Hematopoietic multipotent progenitor cell (in vitro differentiated cells): Measurements from ENCODE around the gene PDE1C. TPM values are rescaled to one million over a fixed set of nuclear protein-coding genes. Genes with fewer than 3 reads are reported as not detected.

Experiments used
- DNase-seq, 3 donors: peaks; one replicate each; pipeline ENCODE4 v3.0.0-alpha.2; 2011 to 2015; ENCODE audit warnings: low read depth in 2 of 3, low spot score in 2 of 3
- total RNA-seq: library from RNA; depleted of rRNA; stranded (reverse); fragments of >200 nt; gene quantifications from one replicate; pipeline ENCODE4 v1.2.3, GENCODE V29; 2012

PDE1C gene
- total RNA-seq, 1 donor: under 0.01 TPM

DNA sequence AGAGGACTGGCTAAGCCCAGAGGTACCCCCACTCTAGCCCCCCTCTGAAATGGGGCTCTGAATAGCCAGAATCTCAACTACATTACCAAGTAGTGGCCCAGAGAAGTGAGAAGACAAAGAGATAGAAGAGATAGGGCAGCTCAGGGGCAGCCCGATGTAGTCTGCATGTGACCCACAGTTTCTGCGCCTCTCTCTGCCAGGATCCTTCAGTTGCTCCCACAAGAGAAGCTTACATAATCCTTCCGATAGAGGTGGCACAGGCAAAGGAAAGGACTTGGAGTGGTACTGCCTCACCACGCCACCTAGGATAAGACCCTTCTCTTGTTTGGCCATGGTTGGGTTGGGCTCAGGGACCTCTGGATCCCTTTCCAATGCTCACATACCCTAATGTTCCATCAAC lies 5.4 kb upstream of the PDE1C start:
- peak in 1 of 3 donors; percentile 17 for DNase-seq

DNA sequence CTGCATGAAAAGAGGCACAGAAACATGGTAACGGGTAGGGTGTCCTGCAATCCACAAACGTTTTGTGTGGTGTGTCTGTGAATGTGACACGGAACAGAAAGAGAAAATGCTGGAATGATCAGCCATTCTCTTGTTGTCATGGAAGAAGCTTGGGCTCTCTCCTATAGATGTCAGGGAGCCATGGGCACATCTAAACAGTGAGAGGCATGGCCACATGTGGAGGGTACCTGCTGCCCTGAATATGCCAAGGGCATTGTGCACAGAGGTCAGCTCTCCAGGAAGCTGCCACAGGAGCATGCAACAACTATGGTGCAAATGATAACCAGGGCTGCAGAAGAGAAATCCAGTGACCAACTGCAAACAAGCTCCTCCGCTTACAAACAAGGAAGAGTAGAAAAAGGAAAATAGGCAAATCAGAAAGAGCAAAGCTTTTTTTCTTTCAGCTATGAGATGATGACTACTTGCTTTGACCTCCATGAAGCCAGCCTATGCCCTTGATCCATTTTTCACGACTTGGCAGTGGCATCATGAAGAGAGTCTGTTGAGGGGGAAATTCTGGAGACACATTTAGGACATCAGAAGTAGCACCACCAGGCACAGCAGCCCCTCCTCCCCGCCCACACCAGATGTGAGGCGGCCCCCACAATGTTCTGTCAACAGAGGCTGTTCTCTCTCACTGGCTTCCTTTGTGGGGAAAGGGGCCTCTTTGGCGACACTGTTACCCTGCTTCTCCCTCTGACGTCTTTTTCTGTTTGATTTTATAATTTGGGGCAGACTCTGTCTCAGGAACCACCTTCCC lies 4.8 kb upstream of the PDE1C start:
- peak in 2 of 3 donors; percentile 15 to 66 for DNase-seq

DNA sequence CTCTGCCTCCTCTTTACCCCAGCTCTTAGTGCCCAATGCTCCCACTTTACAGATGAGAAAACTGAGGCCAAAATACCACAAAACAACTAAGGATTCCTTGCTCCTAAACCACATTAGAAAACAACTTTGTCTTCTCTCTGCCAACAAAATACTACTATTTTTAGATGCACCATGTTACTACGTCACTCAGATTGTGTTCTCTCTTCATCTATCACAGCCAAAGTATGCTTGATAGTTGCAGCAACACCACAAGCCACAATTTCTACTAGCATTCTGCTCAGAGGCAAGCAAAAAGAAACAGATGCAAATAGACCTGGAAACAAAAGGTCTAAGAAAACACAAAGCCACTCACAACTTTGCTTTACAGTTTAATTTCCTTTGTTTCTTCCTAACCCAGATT lies 3.3 kb upstream of the PDE1C start:
- no peak for DNase-seq

- DNase-seq: no peak
Observed at GRCh38 chr7:32072397-32072796, 2.2 kb upstream of the PDE1C start.

GRCh38 chr7:32071466-32072091 lies 1.4 kb upstream of the PDE1C start:
- DNase-seq: peak in 1 of 3 donors; percentile 13

GRCh38 chr7:32070051-32070405 lies 179 bp downstream of the PDE1C start:
- DNase-seq: no peak

- no peak for DNase-seq
Observed at GRCh38 chr7:32069116-32069650, 1.0 kb downstream of the PDE1C start.

- DNase-seq: no peak
Observed at GRCh38 chr7:32068411-32069101, 1.7 kb downstream of the PDE1C start.

DNA sequence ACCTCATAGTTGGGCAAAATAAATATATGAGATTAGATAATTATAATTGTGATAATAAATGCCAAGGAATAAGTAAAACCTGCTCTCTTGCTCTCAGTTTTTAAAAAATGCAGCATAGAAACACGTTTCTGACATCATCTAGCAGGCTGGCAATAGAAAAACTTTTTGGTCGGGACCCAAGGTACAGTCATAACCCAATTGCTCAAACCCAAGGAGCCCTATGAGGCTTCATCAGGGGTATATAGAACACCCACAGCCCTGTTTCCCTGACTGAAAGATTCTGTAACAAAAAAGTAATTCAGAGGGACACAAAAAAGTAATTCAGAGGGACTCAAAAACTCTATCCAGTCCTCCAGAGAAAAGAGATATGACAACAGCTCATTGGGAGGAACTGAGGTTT lies 3.8 kb downstream of the PDE1C start:
- DNase-seq: no peak

DNA sequence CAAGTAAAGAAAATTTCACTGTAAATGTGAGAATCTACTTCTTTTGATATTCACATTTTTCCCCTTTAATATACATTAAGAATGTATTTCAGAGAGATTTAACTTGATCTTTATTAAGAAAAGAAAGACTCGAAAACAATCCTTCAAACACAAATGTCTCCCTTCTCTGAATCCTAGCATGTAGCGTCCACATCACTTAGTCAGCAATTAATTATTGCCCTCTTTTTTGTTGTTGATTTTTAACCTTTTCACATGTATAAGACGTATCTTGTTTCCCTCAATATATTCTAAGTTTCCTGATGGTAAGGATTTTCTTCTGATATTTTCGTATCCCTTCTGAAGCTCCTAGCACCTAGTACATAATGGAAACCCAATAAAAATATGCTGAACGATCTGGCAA lies 6.6 kb downstream of the PDE1C start:
- no peak for DNase-seq

DNA sequence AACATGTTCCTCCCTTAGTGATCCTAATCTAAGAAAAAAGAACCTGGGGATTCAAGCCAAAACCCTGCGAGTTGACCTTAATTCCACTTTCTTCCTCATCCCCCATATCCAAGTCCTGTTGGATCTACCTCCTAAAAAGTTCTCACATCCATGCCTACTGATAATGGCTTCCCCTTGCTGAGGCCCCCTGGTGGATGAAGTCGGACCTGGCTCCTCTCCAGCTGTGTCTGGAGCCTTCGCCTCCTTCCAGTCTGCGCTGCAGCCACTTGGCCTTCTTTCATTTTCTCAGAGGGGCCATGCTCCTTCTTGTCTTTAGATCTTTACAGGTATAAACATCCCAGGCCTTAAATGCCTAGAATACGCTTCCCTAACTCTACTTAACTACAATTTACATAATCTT lies 8.1 kb downstream of the PDE1C start:
- peak in 2 of 3 donors; percentile 20 to 56 for DNase-seq

- DNase-seq: no peak
Observed at GRCh38 chr7:32061346-32061745, 8.9 kb downstream of the PDE1C start.

- DNase-seq: no peak
Observed at GRCh38 chr7:32059289-32060011, 10.8 kb downstream of the PDE1C start.

- DNase-seq: no peak
Observed at GRCh38 chr7:32058002-32058401, 12.2 kb downstream of the PDE1C start.

GRCh38 chr7:32056767-32057166 lies 13.4 kb downstream of the PDE1C start:
- DNase-seq: no peak

DNA sequence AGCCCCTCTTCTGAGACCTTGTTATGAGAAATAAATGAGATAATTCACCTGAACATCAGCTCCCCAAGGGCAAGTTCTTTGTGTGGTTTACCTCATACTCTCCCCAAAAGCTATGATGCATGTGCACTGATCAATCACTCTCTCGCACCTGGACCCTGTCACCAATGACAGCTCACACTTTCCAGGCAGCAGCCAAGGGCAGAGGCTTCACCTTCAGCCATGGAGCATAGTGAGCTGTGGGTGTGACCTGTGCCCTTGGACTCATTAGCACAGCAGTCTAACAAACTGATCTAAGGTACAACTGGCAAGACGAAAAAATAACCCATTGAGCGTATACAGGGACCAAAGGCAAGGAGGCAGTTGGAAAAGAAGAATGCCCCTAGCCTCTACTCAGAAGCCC lies 17.0 kb downstream of the PDE1C start:
- DNase-seq: no peak

GRCh38 chr7:32051128-32051527 lies 19.1 kb downstream of the PDE1C start:
- DNase-seq: no peak

GRCh38 chr7:32049599-32049998 lies 20.6 kb downstream of the PDE1C start:
- DNase-seq: no peak

GRCh38 chr7:32048970-32049491 lies 21.2 kb downstream of the PDE1C start:
- no peak for DNase-seq

DNA sequence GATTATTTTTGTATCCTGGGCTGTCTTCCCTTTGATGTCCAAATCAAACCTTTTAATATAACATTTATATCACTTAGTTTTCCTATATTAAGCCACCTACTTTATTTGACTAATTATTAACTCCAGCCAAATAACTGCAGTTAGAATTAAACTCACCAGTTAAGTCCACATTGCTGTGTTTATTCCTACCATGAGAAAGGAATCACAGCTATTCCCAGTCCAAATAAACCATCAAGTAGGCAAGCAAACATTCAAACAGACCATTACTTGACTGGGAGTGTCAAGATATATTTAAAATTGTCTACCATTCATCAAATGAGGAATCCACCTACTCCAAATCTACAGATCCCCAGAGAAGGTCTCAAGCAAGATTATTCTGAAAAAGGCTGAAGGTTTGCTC lies 22.4 kb downstream of the PDE1C start:
- DNase-seq: no peak

DNA sequence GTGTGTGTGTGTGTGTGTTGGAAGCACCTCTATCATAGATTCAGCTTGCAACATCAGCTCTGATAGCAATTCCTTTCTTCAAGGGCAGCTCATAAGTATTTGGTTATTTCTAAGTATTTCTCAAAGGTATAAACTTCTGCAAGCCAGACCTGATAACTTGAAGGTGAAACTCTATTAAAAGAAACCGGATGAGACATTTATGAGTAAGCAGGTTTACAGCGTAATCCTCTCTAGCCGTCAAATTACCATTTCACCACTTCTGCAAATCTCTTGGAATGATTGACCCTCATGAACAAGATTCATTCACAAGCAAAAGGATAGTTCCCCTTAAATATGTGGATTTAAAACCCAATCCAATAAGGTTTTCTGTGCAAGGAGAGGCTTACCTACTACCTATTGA lies 23.1 kb downstream of the PDE1C start:
- DNase-seq: no peak
